ENCODE results near the gene NRXN3.

GRCh38 chr14:79668951-79669350 is 1498.8 kb downstream of the NRXN3 start:
- no peak for TF ChIP-seq EZH2 (IDR thresholded peaks at IDR 0.05; ENCODE audit: insufficient read depth, poor library complexity, severe bottlenecking)
- no peak for TF ChIP-seq EZH2phosphoT487 (IDR thresholded peaks at IDR 0.05; ENCODE audit: insufficient read depth, low read depth)
